T-helper 2 cell (primary cell): Measurements from ENCODE around the gene ASCL2.

Source experiments
- DNase-seq, 5 experiments: peaks; one replicate each; pipeline versions ENCODE4 v3.0.0 to v3.0.0-alpha.2; 2012 to 2022

ASCL2 gene

GRCh38 chr11:2224254-2224653, 46.1 kb downstream of the ASCL2 start:
- no peak for DNase-seq

- DNase-seq = no peak
Measured at GRCh38 chr11:2223153-2223794, 47.1 kb downstream of the ASCL2 start.

- DNase-seq = no peak
Measured at GRCh38 chr11:2222451-2222850, 47.9 kb downstream of the ASCL2 start.

GRCh38 chr11:2221591-2221990, 48.8 kb downstream of the ASCL2 start:
- no peak for DNase-seq

GRCh38 chr11:2221024-2221423, 49.4 kb downstream of the ASCL2 start:
- DNase-seq = no peak

- DNase-seq = no peak
Measured at GRCh38 chr11:2220173-2220771, 50.1 kb downstream of the ASCL2 start.

GRCh38 chr11:2219318-2220017, 50.9 kb downstream of the ASCL2 start:
- DNase-seq = no peak
